Right ventricle myocardium inferior (tissue), 1 donor: ENCODE data around the gene PGAP6. TPM values are rescaled to one million over a fixed set of nuclear protein-coding genes. Genes with fewer than 3 reads are reported as not detected.
"Not testable (repeated sequence)": the region's sequence is repeated elsewhere in the genome, so short reads cannot be mapped to it uniquely, and the experiment has no call there.

Source experiments
- ATAC-seq: fragments of 200-7000 bp; cut with Tn5 transposase; one replicate; pipeline ENCODE4 v1.9.1; 2020; ENCODE audit warnings: mild to moderate bottlenecking, moderate library complexity
- DNase-seq: peaks from one replicate; pipeline ENCODE4 v3.0.0; 2021; ENCODE audit errors: missing footprints
- intact Hi-C: fragments of 100-400 bp; cut with DNase I; formaldehyde crosslinking; loops from one replicate; pipeline ENCODE4 v1.11.0; 2022
- total RNA-seq: library from RNA; stranded (reverse); fragmentation: NEBNext Ultra II Directional; extraction: Animal tissue kit (Norgen Biotek cat#: 25700); gene quantifications from one replicate; pipeline ENCODE4 v1.2.1, GENCODE V29; 2021
- donor health status: DM: no; HTN: yes; CAD: no; lungs with severe emphysema.

Gene PGAP6
- total RNA-seq, 1 donor from 2014 or later: 32.1 TPM

DNA sequence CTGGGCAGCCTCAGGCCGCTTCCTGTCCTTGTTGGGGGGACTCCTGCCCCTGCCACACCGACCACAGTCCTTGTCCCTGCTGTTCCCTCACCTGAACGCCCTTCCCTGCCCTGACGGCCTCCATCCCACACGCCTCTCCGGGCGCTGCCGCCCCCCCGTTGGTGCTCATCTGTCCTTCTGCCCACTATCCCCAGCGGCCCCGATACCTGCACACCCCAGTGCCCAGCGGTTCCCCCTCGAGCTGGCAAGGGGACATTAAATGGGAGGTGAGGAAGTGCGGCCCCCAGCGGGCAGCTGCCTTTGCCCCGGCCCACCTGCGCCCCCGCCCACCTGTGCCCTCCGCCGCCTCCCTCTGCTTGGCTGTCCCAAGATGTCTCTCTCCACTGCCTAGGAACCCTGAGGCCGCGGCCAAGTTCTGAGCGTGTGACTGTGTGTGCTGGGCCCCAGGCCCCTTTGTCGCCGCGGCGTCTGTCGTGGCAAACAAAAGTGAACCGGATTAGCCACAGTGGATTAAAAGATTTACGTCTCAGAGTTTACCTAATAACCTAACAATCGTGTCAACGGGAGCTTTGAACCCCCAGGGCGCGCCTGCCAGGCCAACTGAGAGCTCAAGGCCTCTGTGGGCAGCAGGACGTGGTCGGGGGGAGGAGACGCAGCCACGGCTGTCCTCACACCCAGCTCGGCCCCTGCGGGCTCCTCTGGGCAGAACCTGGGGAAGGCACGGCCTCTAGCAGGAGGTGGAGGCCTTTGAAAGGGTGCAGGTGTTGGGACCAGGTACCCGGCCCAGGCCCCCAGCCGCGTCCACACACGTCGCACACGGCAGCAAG is 21.7 kb downstream of the PGAP6 start:
- intact Hi-C loops: no loop called here
- no peak for DNase-seq

DNA sequence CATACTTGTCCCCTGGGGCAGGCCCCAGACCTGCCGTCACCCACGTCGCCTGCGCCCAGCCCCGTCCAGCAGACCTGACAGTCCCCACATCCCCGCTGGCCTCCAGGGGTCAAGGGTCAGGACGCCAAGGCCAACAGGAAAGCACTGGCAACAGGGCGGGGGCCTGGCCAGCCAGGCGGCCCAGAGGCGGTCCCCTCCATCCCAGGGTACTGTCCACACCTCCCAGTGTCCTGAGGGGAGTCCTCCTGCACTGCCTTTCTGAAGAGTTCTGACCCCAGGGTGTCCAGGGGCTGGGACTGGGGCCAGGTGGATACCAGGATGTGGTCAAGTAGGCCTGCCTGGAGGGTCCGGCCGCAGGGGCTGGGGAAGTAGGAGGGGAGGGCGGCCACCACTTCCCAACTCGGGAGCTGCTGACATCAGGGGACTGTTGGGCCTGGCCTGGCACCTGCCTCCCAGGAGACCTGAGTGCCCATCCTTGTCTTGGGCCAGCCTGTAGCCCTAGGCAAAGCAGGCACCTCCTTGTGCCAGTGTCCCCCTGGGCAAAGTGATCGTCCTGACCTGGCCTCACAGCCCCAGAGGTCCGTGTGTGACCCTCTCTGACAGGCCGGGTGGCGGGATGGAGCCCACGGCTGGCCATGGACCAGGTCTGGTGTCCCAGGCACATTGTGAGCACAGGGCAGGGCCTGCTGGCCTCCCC is 22.6 kb downstream of the PGAP6 start:
- intact Hi-C loops: no loop called here
- no peak for ATAC-seq

More for the DNA sequence above, 21.7 kb downstream of the PGAP6 start:
- ATAC-seq: no peak

DNA sequence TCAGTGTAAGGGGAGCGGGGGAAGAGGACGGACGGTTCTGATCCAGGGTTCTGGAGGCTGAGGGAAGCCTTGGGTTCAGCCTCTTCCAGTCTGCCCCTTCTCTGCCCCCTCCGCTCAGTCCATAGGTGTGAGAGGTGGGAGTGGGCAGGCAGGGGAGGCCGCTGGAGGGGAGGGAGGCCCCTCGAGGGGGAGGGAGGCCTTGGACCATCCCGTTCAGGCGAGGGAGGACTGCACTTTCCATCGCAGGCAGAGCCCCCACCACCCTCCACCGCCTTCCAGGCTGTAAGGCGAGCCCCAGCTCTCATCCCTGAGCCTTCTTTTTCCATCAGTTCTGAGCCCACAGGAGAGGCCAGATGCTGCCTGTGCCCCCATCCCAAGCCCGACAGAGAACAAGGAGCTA is 25.0 kb downstream of the PGAP6 start:
- intact Hi-C loops: no loop called here
- ATAC-seq: no peak
- no peak for DNase-seq

More for the DNA sequence above, 22.6 kb downstream of the PGAP6 start:
- DNase-seq: no peak

DNA sequence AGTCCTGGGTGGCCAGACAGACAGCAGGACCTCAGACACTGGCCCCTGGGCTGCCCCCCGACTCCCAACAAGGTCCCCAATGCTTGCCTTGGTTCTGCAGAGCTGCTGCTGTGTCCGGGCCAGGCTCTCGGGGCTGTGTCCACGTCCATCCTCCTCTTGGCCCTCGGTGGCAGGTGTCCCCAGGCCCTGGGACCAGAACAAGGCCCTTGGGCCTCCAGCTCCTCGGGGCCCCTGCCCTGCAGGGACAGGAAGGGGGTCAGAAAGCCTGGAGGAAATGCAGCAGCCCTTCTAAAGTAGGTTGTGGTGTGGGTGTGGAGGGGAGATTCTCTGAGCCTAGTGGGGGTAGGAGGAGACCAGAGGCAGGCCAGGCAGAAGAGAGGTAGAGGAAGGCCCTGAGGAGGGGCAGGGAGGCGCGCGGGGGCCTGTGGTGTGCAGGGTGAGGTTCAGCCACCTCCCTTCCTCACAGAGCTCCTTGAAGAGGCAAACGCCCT is 26.8 kb downstream of the PGAP6 start:
- ATAC-seq: no peak
- intact Hi-C loops: loop anchor here (5.0 kb wide), 1 partner anchor 128 kb away; the partner anchor contains the start of gene LUC7L
- peak; percentile 33 for DNase-seq

DNA sequence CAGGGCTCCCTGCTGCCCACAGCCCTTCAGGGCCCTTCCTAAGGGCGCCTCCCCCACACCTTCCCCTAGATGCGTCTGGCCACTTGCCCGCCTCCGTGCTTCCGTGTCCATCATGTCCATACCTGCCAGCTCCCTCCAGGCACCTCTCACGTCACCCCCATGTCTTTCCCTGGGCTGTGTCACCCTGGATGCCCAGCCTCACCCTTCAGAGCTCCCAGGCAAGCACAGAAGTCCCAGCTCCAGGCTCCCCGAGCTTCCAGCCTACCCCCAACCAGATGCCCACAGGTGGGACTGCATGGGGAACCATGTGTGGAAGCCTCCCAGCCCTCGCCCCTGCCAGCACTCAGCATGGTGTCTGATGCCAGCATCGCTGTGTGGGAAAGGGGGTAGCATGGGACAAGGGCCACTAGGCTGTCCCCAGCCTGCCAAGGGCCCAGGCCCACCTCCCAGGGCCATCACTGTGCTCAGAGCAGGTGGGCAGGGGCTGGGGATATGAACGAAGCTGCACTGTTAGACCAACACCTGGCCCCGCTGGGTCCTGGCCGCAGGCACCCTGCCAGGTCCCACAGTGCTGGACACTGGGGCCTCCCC is 27.4 kb downstream of the PGAP6 start:
- DNase-seq (peak; percentile 62), ATAC-seq (no peak)
- intact Hi-C loops: loop anchor here (5.0 kb wide), 1 partner anchor 127 kb away; the partner anchor contains the start of gene LUC7L

DNA sequence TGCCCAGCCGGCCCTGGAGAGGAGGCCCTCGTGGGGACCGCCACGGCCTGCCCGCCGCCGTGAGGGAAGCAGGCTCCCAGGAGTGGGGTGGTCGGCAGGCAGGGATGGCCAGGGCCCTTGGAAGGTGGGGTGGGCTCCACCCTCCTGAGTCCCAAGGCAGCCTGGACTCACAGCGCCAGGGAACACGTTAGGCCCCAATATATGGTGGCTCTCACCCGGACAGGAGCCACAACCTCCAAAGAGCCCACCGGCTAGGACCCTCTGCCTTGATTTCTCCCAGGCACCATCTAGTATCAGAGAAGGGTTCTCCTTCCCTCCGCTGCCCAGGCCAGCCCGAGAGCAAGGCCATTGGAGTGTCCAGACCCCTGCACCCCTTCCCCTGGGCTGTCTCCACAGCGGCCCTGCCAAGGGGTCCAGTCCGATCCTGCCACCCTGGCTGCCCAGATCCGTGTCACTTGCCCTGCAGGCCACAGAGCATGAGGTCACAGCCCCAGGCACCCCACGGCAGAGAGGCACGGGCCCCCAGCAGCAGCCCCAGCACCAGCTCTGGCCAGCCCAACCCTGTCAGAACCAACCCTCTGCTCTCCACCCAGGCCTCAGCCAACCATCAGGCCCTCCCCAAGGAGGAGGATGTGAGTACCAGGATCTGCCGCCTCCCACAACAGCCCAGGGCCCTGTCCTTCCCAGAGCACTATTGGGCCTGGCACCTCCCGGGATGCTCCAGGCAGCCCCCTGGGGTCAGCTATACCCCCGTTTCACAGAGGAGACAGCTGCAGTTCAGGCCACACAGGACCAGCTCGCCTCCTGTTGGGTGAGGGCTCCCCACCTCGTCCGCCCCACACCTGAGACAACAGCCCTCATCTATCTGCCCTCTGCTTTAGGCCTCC is 28.1 kb downstream of the PGAP6 start:
- peak; percentile 74 for DNase-seq
- intact Hi-C loops: loop anchor here (5.0 kb wide), 1 partner anchor 126 kb away; the partner anchor contains the start of gene LUC7L
- ATAC-seq: no peak

DNA sequence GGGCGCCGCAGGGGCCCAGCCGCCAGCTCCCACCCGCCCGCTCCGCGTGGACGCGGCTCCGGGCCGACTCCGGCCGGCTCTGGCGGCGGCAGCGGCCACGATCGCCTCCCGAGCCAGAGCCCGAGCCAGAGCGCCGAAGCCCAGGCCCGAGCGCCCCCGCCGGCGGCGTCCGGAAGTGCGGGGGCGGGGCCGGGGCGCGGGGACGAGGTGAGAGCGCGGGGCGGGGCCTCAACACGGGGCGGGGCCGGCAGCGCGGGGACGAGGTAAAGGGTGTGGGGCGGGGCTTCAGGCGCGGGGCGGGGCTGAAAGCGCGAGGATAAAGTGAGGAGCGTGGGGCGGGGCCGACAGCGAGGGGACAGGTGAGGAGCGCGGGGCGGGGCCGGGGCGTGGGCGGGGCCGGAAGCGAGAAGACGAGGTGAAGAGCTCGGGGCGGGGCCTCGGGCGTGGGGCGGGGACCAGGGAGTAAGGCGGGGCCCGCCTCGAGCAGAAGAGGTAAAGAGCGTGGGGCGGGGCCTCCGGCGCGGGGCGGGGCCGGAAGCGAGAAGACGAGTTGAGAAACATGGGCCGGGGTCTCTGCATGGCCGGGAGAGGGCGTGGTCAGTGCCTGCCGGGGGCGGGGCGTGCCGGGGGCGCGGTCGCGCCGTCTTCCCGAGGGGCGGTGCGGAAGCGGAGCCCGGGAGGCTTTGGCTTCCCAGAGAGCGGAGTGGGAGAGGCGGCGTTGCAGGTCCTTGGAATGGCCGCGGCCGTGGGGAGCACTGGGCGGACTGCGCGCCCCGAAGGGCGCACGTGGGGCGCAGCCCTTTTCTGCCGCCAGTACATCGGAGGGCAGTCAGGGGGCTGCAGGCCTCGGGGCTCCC is 29.0 kb downstream of the PGAP6 start, which contains the start of gene AXIN1:
AXIN1 (minus strand) TSS at position 177 of the 857 bp plus-strand sequence. CDS start 5,698 bp downstream, outside the sequence.
- intact Hi-C loops: loop anchor here (5.0 kb wide), 1 partner anchor 125 kb away; the partner anchor contains the start of gene LUC7L
- ATAC-seq: peak; percentile 94
- peak; percentile 100 for DNase-seq

DNA sequence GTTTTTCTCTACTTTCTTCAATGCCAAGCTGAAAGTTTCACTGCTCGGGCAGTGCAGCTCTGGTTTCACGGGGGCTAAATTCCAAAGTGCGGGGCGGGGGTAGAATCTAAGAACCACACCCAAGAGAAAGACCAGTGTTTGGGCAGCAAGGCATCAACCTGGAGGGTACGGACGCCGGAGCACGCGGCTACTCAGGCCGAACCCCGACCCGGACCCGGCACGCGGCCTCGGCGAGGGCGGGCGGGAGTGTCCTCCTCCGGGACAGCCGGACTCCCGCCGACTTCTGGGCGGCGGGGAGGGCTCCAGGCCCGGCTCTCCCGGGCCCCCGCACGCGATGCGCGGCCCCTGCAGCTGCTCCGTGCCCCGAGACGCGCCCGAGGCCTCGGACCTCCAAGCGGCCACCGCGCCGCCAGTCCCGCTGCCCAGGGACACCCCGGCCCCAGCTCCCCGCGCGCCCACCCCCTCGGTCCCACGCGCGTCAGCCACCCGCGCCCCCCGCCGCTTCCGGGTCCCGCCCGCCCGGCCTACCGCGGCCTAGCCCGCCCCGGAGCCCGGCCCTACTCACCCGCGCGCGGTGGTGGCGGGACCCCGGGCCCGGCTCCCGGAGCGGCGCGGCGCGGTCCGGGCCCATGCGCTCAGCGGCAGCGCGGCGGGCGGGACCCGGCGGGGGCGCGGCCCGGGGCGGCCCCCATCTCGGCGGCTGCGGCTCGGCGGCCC is 29.8 kb downstream of the PGAP6 start:
- peak; percentile 77 for DNase-seq
- no peak for ATAC-seq
- intact Hi-C loops: loop anchor here (5.0 kb wide), 1 partner anchor 125 kb away; the partner anchor contains the start of gene LUC7L

DNA sequence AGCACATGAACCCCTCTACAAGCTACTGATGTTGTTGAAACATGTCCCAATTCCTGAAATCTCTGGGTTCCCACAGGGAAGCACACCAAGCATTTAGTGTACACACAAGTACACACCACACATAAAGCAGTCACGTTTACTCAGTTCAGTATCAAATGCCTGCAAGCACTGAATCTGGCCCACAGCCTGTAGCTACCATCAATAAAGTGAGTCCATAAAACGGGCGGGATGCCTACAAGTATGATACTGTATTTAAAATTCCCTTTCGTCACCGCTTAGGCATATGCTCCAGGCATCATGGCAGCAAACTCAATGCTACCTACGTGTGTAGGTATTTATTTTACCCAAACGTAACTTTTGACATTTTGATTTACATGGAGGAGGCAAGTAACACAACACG is 31.6 kb downstream of the PGAP6 start:
- ATAC-seq: no peak
- intact Hi-C loops: loop anchor here (5.0 kb wide), 1 partner anchor 123 kb away; the partner anchor contains the start of gene LUC7L

DNA sequence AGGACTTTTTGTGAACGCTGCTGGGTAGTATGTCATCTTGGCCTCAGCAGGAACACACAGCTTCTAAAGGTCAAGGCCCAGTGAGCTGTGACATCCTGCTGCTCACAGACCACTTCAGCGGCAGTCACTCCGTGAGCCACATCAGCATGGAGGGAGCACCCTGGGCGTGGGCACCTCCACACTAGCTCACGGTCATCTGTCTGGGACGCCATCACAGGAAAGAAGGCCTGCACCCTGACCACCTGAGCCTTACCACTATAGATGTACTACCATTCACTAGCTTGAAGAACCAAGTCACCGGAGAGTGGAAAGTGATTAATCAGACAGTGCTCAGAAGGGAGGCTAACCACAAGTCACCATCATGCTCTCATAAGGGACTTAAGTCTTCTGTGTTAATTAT is 32.6 kb downstream of the PGAP6 start:
- intact Hi-C loops: no loop called here
- ATAC-seq: no peak

More for the DNA sequence above, 31.6 kb downstream of the PGAP6 start:
- DNase-seq: no peak

DNA sequence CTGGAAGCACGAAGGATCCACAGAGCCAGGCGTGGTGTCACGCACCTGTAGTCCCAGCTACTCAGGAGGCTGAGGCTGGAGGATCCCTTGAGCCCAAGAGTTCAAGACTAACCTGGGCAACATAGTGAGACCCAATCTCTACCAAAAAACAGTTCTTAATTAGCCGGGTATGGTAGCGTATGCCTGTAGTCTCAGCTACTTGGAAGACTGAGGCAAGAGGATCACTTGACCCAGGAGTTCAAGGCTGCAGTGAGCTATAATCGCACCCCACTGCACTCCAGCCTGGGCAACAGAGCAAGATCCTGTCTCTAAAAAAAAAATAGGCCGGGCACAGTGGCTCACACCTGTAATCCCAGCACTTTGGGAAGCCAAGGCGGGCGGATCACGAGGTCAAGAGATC is 33.3 kb downstream of the PGAP6 start:
- intact Hi-C loops, ATAC-seq, DNase-seq: not testable (repeated sequence)

More for the DNA sequence above, 32.6 kb downstream of the PGAP6 start:
- DNase-seq: peak; percentile 21

DNA sequence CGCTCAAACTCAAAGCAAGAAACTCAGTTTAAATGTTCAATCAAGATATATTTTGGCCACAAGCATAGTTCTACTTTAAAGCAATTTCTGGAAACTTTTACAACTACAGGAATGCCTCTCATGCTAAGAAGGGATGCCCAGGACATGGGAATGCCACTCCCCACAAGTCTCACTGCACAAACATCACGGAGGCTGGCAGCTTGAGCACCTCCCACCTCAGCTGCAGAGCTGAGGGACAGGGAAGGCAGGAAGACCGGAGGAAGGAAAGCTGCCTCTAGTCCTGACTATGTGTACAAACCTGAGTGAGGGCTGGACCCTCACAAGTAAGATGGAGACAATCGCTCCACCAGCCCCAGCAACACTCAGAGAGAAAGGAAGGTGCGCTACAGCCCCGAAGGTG is 34.6 kb downstream of the PGAP6 start:
- no peak for DNase-seq
- ATAC-seq: no peak
- intact Hi-C loops: no loop called here

DNA sequence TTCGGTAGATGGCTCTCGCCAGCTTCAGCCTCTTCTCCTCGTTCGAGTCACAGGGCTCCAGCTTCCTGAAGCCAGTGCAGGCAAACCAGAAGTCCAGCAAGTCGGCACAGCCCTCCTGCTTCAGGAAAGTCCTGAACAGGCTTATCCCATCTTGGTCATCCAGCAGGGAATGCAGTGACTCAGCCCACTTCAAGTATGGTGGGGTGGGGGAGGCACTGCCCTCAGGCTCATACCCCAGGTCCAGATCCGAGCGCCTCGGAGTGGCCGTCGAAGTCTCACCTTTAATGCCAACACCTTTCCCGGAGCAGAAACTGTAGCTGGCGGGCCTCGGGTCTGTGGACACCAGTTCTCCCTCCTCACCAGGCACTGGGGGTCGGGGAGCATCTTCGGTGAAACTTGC is 35.2 kb downstream of the PGAP6 start:
- intact Hi-C loops: no loop called here
- peak; percentile 35 for DNase-seq
- no peak for ATAC-seq

DNA sequence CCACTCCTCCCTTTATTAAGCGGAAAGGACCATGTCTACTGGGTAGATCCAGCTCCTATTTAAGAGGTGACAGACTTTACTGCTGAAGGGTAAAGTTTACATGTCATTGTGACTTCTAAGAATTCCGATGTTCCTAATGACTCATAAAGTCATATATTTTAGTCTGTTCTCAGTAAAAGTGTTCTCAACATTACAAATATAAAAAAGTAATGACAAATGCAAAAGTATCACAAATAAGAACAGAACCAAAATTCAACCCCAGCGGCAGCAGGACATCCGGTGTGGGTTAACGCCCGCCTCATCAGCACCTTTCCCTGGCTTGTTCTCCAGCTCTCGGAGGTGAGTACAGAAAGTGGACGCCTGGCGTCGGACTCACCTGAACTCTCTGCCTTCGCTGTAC is 36.0 kb downstream of the PGAP6 start:
- ATAC-seq: no peak
- intact Hi-C loops: no loop called here
- no peak for DNase-seq

DNA sequence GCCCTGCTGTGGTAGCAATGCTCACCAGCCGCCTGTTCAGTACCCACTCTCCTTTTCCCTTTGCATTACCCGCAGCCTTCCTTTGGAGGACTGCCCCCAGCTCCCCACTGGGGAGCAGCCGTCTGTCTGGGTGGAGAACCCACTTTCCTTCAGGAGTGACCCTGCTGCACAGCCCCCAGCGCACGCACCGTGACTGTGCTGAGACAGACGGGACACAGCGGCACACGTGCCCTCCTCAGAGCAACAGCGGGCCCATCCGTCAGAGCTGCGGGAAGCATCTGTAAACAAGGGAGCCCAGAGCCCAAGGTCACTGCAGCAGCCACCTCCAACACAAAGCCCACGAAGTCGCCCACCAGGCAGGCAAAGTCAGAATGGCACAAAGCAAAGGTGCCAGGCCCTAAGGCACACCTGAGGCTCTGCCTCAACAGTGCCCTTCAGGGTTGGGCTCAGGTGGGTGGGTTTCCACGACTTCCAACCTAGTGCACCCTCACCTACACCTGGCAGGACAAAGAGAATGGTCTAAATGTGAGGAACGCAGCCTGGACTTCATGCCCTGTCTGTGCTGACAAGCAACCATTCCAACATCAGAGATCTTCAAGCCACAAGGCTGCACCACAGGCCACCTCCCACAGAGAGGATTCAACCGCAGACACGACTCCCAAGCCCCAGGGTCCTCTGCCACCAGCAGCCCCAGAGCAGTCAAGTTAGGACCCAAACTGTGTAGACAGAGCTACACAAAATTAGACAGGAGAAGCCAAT is 39.1 kb downstream of the PGAP6 start:
- intact Hi-C loops: no loop called here
- DNase-seq: peak; percentile 43
- ATAC-seq: no peak

DNA sequence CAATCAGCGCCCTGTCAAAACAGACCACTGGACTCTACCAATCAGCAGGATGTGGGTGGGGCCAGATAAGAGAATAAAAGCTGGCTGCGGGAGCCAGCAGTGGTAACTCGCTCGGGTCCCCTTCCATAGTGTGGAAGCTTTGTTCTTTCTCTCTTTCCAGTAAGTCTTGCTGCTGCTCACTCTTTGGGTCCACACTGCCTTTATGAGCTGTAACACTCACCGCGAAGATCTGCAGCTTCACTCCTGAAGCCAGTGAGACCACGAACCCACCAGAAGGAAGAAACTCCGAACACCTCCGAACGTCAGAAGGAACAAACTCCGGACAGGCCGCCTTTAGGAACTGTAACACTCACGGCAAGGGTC is 39.8 kb downstream of the PGAP6 start:
- intact Hi-C loops, DNase-seq: not testable (repeated sequence)

More for the DNA sequence above, 39.8 kb downstream of the PGAP6 start:
- ATAC-seq: not testable (repeated sequence)
